SK-MEL-5 (cell line): ENCODE data around the gene HSDL2. TPM values are rescaled to one million over a fixed set of nuclear protein-coding genes. Genes with fewer than 3 reads are reported as not detected.
"Not testable (repeated sequence)": the region's sequence is repeated elsewhere in the genome, so short reads cannot be mapped to it uniquely, and the experiment has no call there.

Experiments
- DNase-seq: peaks from one replicate; pipeline ENCODE4 v3.0.0-alpha.2; 2016; ENCODE audit warnings: low read depth, low spot score
- in situ Hi-C: cut with HindIII; loops from 2 replicates; pipeline ENCODE4 v1.10.0; 2016; ENCODE audit warnings: low sequenced_read_pairs, high pct_unique_total_duplicates, low pct_unique_long_range_greater_than_20kb
- total RNA-seq: library from RNA; depleted of rRNA; stranded (reverse); fragments of >200 nt; shearing (Covaris generic); gene quantifications from 2 replicates; pipeline ENCODE4 v1.2.3, GENCODE V29; 2014

The HSDL2 gene
- total RNA-seq, 1 experiment from 2014 or later: 34.1 TPM

DNA sequence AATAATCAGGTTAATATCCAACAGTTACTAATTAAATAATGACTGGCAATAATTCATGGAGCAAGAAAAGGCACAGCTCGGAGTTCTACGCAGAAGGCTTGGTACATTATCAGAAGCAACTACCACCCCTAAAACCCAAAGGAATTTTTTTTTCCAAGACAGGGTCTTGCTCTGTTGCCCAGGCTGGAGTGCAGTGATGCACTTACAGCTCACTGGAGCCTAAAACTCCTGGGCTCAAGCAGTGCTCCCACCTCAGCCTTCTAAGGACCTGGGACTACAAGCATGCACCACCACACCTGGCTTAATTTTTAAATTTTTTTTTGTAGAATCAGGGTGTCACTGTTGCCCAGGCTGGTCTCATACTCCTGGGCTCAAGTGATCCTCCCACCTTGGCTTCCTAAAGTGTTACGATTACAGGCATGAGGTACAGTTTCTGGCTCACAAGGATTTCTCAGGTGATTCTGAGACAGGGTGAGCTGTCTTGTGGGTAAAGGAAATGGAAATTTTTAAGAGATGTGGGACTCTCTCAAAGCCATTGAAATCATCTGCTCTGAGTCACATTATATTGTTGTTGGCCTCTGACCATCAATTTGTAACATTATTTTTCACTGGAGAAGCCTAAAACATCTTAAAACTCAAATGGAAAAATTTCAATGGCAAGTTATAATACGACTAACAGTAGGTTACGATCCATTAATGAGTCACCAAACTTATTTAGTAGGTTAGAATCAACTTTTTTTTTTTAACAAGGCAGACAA lies 19.7 kb upstream of the HSDL2 start:
- DNase-seq: no peak
- in situ Hi-C loops: no loop called here

- in situ Hi-C loops: no loop called here
- peak; percentile 64 for DNase-seq
These were observed 18.3 kb upstream of the HSDL2 start for GRCh38 chr9:112361601-112362000.

- in situ Hi-C loops: no loop called here
- DNase-seq: no peak
These were observed 15.1 kb upstream of the HSDL2 start for GRCh38 chr9:112364761-112365160.

DNA sequence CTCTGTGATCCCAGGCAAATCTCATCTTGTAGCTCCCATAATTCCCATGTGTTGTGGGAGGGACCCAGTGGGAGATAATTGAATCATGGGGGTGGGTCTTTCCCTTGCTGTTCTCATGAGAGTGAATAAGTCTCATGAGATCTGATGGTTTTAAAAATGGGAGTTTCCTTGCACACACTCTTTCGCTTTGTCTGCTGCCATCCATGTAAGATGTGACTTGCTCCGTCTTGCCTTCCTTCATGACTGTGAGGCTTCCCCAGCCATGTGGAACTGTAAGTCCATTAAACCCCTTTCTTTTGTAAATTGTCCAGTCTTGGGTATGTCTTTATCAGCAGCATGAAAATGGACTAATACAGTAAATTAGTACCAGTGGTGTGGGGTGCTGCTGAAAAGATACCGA lies 14.7 kb upstream of the HSDL2 start:
- in situ Hi-C loops, DNase-seq: not testable (repeated sequence)

DNA sequence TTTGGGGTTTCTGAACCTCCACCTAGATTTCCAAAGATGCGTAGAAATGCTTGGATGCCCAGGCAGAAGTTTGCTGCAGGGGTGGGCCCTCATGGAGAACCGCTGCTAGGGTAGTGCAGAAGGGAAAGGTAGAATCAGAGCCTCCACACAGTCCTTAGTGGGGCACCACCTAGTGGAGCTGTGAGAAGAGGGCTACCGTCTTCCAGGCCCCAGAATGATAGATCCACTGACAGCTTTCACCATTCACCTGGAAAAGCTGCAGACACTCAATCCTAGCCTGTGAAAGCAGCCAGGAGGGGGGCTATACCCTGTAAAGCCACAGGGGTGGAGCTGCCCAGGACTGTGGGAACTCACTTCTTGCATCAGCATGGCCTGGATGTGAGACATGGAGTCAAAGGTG lies 13.3 kb upstream of the HSDL2 start:
- in situ Hi-C loops: no loop called here
- DNase-seq: peak; percentile 11

- in situ Hi-C loops: no loop called here
- DNase-seq: no peak
These were observed 12.4 kb upstream of the HSDL2 start for GRCh38 chr9:112367465-112367864.

GRCh38 chr9:112369817-112370216 lies 10.1 kb upstream of the HSDL2 start:
- no peak for DNase-seq
- in situ Hi-C loops: no loop called here

DNA sequence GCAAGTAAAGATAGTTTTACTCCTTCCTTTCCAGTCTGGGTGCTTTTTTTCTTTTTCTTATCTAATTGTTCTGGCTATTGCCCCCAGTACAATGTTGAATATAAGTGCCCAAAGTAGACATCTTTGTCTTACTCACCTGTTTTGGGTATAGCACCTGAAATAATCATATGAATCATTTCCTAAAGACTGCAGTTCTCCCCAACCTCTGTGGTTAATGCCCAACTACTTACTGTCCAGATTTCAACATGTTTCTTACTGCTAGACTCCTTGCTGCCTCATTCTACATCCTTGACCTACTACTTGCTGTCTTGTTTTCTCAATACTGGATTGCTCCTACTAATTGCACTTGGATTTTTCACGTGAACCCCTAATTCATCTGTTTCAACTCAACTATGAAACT lies 8.8 kb upstream of the HSDL2 start:
- no peak for DNase-seq
- in situ Hi-C loops: no loop called here

GRCh38 chr9:112373666-112374065 lies 6.2 kb upstream of the HSDL2 start:
- in situ Hi-C loops, DNase-seq: not testable (repeated sequence)

GRCh38 chr9:112374232-112374631 lies 5.7 kb upstream of the HSDL2 start:
- in situ Hi-C loops, DNase-seq: not testable (repeated sequence)

- DNase-seq: no peak
- in situ Hi-C loops: no loop called here
These were observed 4.5 kb upstream of the HSDL2 start for GRCh38 chr9:112375361-112375760.

GRCh38 chr9:112377087-112377486 lies 2.8 kb upstream of the HSDL2 start:
- DNase-seq: no peak
- in situ Hi-C loops: no loop called here

DNA sequence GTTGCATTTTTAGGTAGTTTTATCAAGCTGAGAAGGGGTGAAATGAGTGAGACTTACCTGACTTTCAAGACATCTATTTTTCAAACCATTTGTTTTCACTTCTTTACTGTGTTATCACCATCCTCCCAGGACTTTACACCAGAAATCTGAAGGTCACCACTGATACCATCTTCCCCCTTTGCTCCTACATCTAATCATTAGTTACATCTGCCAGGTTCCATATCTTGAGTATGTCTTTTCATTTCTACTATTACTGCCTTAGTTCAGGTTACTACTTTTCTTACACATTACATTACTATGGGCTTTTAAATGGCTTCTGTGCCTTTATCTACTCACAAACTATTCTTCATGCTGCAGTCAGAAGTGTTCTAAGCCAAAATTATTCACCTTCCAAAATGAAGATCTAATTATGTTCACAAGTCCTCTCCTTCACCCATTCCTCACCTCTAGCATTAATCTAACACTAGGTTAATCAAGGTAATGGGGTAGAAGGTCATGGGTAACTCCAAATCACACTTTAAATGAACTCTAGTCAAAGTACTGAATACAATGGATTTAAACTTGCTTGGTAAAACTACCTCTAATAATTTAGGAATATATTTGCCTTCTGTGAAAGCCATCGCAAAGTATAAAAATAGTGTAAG lies 2.1 kb upstream of the HSDL2 start:
- no peak for DNase-seq
- in situ Hi-C loops: no loop called here

DNA sequence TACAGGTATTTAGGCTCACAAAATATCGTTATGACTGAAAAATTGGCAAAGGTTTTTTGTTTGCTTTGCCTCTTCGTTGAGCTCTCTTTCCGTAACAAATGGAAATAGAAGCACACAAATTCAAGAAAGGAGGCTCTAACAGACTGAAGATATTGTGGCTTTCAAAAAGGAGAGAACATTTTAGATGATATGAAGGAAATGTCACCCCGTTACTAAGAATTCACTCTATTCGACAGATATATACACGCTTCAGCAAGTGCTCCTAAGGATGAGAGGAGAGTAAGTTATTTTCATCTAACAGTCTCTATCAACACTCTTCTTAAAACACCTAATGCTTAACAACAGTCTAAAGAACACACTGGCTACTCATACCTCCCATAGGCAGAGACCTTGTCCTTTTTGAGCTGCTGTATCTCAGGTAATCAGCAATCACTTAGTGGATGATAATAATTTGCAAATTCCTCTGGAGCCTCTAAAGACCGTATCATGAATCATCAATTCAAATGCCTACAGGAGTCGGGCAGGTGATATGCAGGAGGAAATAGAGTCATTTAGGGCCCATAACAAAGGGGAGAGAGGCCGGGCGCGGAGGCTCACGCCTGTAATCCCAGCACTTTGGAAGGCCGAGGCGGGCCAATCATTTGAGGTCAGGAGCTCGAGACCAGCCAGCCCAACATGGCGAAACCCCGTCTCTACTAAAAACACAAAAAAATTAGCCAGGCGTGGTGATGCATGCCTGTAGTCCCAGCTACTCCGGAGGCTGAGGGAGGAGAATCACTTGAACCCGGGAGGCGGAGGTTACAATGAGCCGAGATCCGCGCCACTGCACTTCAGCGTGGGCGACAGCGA lies 1.4 kb upstream of the HSDL2 start:
- in situ Hi-C loops: no loop called here

DNA sequence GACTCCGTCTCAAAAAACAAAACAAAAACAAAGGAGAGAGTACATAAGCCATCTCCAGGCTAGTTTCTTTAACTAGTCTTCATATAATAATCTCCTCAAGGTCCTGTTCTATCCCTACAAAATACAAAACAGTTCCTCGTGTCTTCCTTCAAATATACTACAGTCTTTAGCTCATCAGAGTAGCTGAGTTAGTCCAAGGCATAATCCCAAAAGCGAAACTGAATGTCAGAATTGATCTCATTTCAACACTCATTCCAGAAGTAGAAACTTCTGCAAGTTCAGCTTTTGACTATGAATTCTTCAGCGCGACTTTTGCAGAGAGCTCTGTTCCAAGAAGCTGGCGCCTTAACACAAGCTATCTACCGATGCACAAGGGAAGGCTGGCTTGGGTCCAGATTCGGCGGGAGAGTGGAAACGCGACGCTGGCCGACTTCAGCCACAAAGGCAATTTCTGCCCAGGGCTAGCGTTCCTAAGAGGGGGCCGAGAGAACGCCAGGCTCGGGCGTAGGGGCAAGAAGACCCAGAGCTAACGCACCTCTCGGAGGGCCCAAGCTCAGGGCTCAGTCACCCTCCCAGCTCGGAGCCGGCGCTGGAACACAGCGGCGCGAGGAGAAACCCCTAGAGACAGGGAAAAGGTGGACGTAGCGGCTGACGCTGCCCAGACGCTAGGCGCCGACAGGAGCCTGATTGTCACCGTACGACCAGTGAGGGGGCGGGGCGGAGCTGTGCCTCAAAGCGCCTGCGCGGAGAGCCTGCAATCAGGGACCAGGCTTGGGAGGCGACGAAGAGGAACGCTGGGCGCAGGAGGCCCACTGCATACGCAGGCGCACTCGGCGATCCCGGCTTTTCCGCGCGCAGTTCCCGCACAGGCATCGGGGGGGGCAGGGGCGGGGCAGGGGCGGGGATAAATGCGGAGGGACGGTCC lies 469 bp upstream of the HSDL2 start:
- in situ Hi-C loops: no loop called here

More for the DNA sequence above, 1.4 kb upstream of the HSDL2 start:
- no peak for DNase-seq

DNA sequence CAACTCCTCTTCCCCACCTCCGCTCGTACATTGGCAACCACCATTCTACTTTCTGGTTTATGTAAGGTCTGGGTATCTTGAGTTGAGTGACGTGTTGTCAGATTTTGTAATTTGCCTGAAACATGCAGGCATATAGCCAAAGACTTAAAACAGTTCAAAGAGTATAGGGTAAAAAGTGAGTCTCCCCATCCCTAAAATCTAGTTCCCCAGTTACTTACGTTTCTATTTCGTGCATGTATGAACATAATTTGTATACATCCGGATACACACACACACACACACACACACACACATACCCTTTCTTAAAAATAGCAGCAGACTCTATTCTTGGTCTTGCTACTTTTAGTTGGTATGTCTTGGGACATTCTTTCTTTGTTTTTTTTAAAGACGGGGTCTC lies 915 bp downstream of the HSDL2 start:
- in situ Hi-C loops: no loop called here

More for the DNA sequence above, 469 bp upstream of the HSDL2 start:
- peak; percentile 98 for DNase-seq

DNA sequence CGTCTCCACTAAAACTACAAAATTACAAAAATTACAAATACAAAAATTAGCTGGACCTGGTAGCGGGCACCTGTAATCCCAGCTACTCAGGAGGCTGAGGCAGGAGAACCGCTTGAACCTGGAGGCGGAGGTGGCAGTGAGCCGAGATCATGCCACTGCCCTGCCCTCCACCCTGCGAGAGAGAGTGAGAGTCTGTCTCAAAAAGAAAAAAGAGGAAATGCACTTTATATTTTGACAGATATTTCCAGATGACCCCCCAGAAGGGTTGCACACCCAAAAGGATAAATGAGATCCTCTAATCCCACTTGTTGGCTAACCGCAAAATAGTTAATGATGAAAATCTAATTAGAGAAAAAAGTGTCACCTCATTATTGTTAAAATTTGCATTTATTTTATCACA lies 2.2 kb downstream of the HSDL2 start:
- no peak for DNase-seq

More for the DNA sequence above, 915 bp downstream of the HSDL2 start:
- DNase-seq: peak; percentile 31

More for the DNA sequence above, 2.2 kb downstream of the HSDL2 start:
- in situ Hi-C loops: no loop called here
